Activated T-cell treated with anti-CD3 and anti-CD28 coated beads, Interleukin-2, amount 50 U/mL, for 48 hours (primary cell): ENCODE data around the gene TMEM132C.
A peak's percentile ranks its signal among the peaks of the same experiment; 100 is the strongest.

Experiments used
- DNase-seq, 2 experiments: peaks; one replicate each; pipeline ENCODE4 v3.0.0-alpha.2; 2020

Gene TMEM132C

DNA sequence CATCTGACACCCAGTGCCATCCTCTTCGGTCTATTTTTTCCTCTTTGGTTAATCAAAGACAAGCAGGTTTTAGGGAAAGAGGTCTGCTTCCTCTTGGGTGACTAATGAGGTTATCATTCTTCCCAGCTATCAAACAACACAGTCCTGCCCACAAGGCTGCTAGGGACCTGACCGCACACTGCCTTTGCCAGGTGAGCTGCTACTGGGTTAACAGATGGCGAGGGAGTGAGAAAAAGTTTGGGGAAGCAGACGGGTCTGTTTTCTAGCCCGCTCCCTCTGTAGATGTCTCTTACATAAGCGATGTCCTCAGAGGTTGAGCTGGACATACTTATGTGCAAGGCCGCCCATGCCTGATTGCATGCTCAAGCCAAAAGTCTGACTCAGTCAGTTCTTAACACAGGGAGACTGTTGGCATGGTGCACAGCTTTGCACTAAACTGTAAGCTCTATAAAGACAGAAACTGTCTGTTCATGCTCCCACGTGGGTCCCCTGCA is 462.7 kb downstream of the TMEM132C start:
- DNase-seq = no peak

DNA sequence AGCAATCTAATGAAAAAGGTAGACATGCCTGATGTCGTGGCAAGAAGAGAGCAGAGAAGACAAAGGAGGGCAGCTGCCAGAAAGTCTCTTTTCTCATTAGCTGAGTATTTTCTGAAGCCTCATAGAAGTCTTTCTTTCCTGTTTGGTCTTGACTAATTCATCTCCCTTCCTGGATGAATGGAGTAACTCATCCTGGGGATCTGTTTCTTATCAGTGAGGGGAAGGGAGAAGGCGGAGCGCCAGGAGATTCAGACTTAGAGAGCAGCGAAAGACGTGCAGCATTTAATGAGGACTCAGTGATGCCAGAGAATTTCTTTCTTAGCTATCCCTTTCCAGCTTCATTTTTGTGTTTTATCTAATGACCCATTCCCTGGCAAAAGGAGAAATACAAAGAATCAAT is 467.4 kb downstream of the TMEM132C start:
- DNase-seq = no peak

DNA sequence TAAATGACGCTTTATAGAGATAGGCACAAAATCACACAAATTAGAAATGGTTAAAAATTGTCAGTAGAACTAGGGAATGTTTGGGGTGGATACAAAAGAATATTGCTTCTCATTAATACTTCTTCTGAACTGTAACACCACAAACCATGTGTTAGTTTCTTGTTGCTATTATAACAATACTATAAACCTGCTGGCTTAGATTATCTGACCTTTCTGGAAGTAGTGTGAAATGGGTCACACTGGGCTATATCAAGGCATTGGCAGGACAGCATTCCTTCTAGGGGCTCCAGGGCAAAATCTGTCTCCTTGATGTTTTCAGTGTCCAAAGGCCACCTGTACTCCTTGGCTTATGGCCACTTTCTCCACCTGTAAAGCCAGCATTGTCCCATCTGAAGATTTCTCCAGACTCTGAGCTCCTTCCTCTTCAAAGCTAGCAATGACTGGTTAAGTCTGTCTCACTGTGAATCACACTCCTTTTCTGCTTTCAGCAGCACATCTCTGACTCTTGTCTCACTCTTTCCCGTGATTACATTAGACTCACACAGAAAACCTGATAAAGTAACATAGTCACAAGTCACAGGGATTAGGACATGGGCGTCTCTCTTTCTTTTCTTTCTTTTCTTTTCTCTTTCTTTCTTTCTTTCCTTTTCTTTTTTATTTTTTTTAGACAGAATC is 470.5 kb downstream of the TMEM132C start:
- DNase-seq = no peak

DNA sequence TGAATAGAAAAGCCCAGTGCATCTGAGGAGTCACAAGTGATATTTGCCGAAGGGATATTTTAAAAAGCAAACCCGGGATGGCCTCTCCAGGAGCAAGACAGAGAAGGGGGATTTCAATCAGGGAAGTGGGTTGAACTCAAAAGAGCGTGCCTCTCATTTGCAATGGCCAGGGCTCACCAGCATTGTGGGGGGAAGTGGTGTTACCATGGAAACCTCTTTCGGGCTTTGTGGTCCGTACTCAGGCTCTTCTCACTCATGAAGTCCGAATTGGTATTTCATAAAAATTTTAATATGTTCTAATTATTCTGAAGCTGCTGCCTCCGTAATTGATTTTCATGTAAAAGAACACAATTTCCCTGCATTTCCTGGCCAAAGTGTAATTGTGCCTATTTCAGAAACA is 476.9 kb downstream of the TMEM132C start:
- DNase-seq = no peak

DNA sequence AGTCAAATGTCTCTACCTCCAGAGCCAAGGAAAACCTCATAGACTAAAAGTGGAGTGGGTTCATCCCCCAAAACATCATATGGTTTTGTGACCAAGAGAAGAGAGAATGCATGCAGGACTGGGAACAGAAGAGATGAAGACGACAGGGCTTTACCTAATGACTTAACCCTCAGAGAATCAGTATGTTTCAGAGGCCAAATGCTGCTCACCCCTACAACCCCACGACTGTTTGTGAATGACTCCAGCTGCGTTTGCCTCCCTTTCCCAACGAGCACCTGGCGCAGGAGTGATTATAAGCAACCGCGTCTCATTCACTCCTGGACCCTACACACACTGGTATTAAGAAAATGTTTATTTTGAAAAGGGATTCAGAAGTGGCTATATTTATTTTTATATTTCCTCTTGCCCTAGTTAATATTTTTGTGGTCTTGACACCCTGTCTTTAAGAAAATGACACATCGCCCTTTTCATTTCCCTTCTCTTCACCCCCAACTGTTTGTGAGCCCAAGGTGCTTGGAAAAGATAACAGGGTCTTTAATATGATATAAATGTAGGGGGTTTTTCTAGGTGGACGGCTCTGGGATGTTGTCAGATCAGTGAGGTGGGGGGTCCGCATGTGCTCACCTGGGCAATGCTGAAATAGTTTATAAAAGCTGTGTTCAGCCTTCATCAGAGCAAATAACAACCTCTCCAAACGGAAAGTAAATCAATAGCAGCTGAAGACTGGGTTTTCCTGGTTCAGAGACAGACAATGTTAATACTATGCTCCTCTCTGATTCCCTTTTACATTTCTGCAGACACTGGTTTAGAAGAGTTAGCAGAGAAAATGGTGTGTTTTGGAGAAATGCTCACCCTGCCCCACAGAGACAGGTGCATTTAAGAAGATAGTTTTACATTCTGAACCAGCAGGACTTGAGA is 479.1 kb downstream of the TMEM132C start:
- no peak for DNase-seq

DNA sequence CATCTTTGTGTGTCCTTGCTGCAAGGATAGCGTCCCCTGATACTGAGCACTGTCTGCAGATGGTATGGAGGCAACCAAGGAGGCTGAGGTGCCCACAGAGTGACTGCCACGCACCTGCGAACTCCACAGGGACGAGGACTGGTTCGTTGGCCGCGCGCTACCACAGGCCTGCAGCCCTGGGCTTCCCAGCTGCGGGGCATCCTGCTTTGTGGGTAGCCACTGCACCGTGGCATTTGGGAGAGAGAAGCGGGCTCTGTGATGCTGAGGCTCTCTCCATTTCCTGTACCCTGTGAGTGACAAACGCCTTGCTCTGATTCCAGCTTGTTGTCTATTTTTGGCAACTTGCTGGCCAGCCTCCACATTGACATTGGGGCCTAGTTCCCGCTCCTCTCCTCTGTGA is 480.5 kb downstream of the TMEM132C start:
- no peak for DNase-seq

DNA sequence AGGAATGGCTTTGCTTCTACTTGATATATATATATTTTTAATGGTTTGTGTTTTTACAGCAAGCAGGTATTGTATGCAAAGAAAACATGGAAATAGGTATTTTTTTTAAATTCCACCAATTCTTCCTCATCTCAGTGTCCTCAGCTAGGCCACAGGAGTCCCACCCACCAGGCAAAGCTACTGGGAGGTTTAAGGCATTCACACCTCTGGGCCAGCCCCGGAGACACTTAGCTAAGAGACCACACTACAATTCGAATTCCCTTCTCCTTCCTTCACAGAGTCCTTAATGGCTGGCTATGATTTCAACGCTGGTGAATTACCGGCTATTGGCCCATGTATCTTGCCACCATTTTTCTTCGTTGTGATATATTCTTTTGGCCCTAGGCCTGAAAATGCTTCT is 485.4 kb downstream of the TMEM132C start:
- no peak for DNase-seq

DNA sequence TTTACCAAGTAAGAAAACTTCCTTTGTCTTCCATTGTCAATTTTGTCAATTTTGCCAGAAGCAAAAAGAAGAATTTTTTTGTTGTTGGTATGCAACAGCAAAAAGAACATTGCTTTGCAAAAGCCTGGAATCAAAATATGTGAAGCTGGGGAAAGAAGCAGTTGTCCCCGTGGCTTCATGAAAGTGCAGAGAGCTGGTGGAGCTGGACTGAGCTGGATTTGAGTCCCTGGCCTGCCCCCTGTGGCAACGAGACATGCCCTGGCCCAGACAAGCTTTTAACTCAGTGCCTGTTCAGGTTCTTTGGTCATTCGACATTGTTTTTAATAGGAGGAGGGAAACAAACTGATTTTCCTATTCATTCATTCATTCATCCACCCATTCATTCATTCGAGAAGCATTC is 486.5 kb downstream of the TMEM132C start:
- DNase-seq = no peak

DNA sequence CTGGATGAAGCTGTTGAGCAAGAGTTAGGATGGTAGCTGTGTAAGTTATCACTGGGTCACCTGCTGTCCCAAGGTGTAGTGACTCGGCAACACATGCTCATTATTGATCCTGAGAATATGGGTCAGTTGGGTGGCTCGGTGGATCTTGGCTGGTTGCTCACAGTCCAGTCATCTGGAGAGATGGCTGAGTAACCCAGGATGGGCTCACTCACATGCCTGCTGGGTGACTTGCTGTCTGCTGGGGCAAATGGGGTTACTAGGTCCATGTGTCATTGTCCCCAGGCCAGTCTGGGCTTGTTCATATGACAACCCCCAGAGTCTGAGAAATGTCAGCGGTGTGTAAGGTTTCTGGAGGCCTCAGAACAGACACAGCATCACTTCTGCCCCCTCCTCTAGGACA is 487.3 kb downstream of the TMEM132C start:
- peak in 1 of 2 experiments; percentile 17 for DNase-seq

DNA sequence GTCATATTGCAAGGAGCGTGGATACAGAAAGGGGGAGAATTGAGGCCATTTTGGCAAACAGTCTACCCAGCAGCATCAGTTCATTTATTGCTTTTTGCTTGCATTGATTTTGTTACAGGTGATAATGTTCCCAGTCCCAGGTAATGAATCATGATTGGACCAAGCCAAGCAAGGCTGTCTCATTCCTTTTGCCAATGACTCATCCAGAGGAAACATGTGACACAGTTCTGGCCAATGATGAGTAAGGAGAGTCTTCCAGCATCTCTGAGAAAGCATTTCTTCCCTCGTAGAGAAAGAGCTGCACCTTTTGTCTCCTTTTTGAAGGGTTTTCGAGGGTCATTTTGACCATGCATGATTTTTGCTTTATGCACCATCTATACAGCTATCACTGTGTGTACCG is 488.6 kb downstream of the TMEM132C start:
- no peak for DNase-seq
